ENCODE data around the gene SLC24A3.

GRCh38 chr20:19193349-19193748 lies 19.1 kb upstream of the SLC24A3 start:
- no peak for TF ChIP-seq CTCF (IDR thresholded peaks at IDR 0.05; ENCODE audit: low read depth, low read length, poor library complexity, severe bottlenecking)
- TF ChIP-seq EZH2phosphoT487 (IDR thresholded peaks at IDR 0.05; ENCODE audit: borderline replicate concordance, low read length), result no peak

All from DOHH2 (cell line).